Vagina (tissue), 2 donors: ENCODE results near the gene ABLIM2. TPM values are rescaled to one million over a fixed set of nuclear protein-coding genes. Genes with fewer than 3 reads are reported as not detected.

Source experiments
- DNase-seq, 2 donors: peaks; one replicate each; pipeline ENCODE4 v3.0.0-alpha.2; 2017; ENCODE audit errors: extremely low spot score in 2 of 2
- H3K27ac ChIP-seq: fragments of 200-600 bp; sonication (generic); one replicate; pipeline ENCODE4 v1.5.1; 2019
- H3K27me3 ChIP-seq: fragments of 200-600 bp; sonication (generic); one replicate; pipeline ENCODE4 v1.5.1; 2019
- H3K36me3 ChIP-seq, 2 donors: fragments of 200-600 bp; sonication (generic); one replicate each; pipeline ENCODE4 v1.5.1; 2017 to 2019
- H3K4me1 ChIP-seq: fragments of 200-600 bp; sonication (generic); one replicate; pipeline ENCODE4 v1.5.1; 2019
- H3K4me3 ChIP-seq, 2 donors: fragments of 200-600 bp; sonication (generic); 1 replicate in 1 of 2; 2 replicates in 1 of 2; pipeline ENCODE4 v1.5.1; 2016 to 2019
- H3K9me3 ChIP-seq: fragments of 200-600 bp; sonication (generic); one replicate; pipeline ENCODE4 v1.5.1; 2019
- CTCF ChIP-seq, 3 experiments: fragments of 450-650 bp in 2 of 3; fragments of 200-600 bp in 1 of 3; sonication (generic) in 1 of 3; IDR thresholded peaks; one replicate each; pipeline ENCODE4 v1.5.1; 2017 to 2019; ENCODE audit warnings: antibody characterized with exemption in 3 of 3, mild to moderate bottlenecking in 2 of 3, moderate library complexity in 2 of 3
- POLR2A ChIP-seq, 2 donors: fragments of 450-650 bp; IDR thresholded peaks; one replicate each; pipeline ENCODE4 v1.6.1; 2017; ENCODE audit warnings: antibody characterized with exemption in 2 of 2, mild to moderate bottlenecking in 2 of 2, moderate library complexity in 2 of 2
- POLR2AphosphoS5 ChIP-seq, 2 donors: sonication (generic); formaldehyde crosslinking; IDR thresholded peaks; one replicate each; pipeline ENCODE4 v1.9.0; 2017; ENCODE audit warnings: antibody characterized with exemption in 2 of 2, mild to moderate bottlenecking in 2 of 2, low read depth in 1 of 2; ENCODE audit not compliant: insufficient read depth in 1 of 2
- intact Hi-C: fragments of 100-400 bp; cut with DNase I; formaldehyde crosslinking; loops from one replicate; pipeline ENCODE4 v1.15.1; 2023
- total RNA-seq: library from RNA; depleted of rRNA; stranded (reverse); fragments of >200 nt; gene quantifications from one replicate; pipeline ENCODE4 v1.2.3, GENCODE V29; 2016

The ABLIM2 gene
- total RNA-seq, 1 donor from 2014 or later: 15.5 TPM

DNA sequence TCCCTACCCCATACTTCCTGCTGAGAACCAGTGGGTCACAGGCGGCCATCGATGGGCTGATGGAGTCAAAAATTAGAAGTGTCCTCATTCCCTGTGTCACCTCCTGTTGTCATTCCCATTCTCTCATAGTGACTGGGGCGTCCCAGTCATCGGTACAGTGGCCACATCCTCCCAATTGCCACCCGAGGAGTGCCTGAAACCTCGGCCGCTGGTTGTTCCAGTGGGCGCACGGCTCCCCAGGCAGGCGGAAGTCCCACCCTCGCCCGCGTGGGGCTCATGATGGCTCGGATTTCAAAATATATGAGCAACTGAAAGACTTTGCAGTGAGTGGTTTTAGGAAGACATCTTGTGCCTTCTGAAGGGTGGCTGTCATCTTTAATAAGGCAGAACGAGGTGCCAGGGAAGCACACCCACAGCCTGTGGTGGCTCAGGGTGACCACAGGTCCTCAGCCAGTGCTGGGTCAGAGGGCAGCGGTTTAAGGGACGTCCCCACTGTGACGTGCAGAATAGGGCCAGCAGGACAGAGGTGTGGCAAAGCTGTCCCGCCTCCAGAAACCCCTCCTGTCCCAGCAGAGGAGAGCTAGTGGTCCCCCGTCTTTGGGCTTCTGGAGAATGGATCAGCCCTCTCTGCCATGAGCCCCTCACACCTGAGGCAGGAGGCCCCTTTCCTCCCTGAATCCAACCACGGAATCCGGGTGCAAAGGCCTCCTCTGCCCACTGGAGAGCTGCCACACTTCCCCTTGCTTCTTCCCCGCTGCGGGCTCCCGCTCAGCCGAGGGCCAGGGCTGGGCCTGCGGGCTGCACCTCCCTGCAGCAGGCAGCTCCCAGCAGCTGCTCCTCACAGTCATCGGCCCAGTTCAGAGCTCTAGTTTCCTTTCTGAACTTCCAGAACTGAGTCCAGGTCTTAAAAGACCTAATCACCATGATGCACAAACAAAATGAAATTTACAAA, 90.4 kb downstream of the ABLIM2 start:
- intact Hi-C loops: no loop called here
- Histone ChIP-seq H3K4me3 (no peak overlapping the region), H3K27me3 (no peaks in the 10 kb centered on the region), H3K9me3 (peaks cover 12% of the 10 kb centered on the region), H3K27ac (no peak overlapping the region), H3K4me1 (peaks cover 6% of the 10 kb centered on the region), H3K36me3 (no peaks in the 10 kb centered on the region)
- TF ChIP-seq CTCF (IDR thresholded peaks at IDR 0.05): no peak
- no peak for DNase-seq

- no peak for DNase-seq
- no peaks in the 10 kb centered on the region for H3K36me3 ChIP-seq
- H3K27me3 ChIP-seq: no peaks in the 10 kb centered on the region
- intact Hi-C loops: no loop called here
- no peak overlapping the region for H3K4me3 ChIP-seq
- H3K9me3 ChIP-seq: peaks cover 12% of the 10 kb centered on the region
- TF ChIP-seq POLR2A (IDR thresholded peaks at IDR 0.05): no peak
- TF ChIP-seq POLR2AphosphoS5 (IDR thresholded peaks at IDR 0.05; ENCODE audit: insufficient read depth in 1 of 2, low read depth in 1 of 2): no peak
- TF ChIP-seq CTCF (IDR thresholded peaks at IDR 0.05): no peak
- H3K27ac ChIP-seq: no peak overlapping the region
- peaks cover 6% of the 10 kb centered on the region for H3K4me1 ChIP-seq
These were observed 91.2 kb downstream of the ABLIM2 start for GRCh38 chr4:8067274-8067936.

DNA sequence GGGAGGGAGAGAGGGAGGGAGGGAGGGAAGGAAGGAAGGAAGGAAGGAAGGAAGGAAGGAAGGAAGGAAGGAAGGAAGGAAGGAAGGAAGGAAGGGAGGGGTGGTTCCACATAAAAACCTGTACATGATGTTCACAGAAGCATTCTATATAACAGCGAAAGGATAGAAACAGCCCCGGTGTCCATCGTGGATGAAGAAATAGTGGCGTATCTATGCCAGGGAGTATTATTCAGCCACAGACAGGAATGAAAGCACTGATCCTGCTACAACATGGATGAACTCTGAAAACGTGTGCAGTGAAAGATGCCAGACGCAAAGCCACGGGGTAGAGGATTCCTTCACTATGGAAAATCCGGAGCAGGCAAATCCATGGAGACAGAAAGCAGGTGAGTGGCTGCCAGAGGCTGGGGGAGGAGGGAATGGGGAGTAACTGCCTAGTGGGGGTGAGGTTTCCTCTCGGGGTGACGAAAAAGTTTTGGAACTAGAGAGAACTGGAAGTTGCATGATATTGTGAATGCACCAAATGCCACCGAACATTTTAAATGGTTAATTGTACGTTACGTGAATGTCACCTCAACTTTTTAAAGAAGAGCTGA, 92.2 kb downstream of the ABLIM2 start:
- H3K36me3 ChIP-seq: no peaks in the 10 kb centered on the region
- no peak overlapping the region for H3K4me3 ChIP-seq
- TF ChIP-seq CTCF (IDR thresholded peaks at IDR 0.05): no peak
- TF ChIP-seq POLR2A (IDR thresholded peaks at IDR 0.05): no peak
- TF ChIP-seq POLR2AphosphoS5 (IDR thresholded peaks at IDR 0.05; ENCODE audit: insufficient read depth in 1 of 2, low read depth in 1 of 2): no peak
- H3K27me3 ChIP-seq: no peaks in the 10 kb centered on the region
- H3K4me1 ChIP-seq: peaks cover 6% of the 10 kb centered on the region
- DNase-seq: no peak
- no peak overlapping the region for H3K27ac ChIP-seq
- H3K9me3 ChIP-seq: peaks cover 12% of the 10 kb centered on the region
- intact Hi-C loops: no loop called here

GRCh38 chr4:8063974-8064563, 94.5 kb downstream of the ABLIM2 start:
- Histone ChIP-seq H3K36me3 (no peaks in the 10 kb centered on the region), H3K4me3 (no peak overlapping the region), H3K4me1 (no peaks in the 10 kb centered on the region), H3K9me3 (peaks cover 12% of the 10 kb centered on the region), H3K27ac (no peak overlapping the region), H3K27me3 (no peaks in the 10 kb centered on the region)
- intact Hi-C loops: no loop called here
- no peak for DNase-seq
- TF ChIP-seq POLR2A (IDR thresholded peaks at IDR 0.05) (no peak), CTCF (IDR thresholded peaks at IDR 0.05) (no peak), POLR2AphosphoS5 (IDR thresholded peaks at IDR 0.05; ENCODE audit: insufficient read depth in 1 of 2, low read depth in 1 of 2) (no peak)
